SU-DHL-6 (cell line): ENCODE measurements around the gene TMC1.
"Not testable (repeated sequence)": the region's sequence is repeated elsewhere in the genome, so short reads cannot be mapped to it uniquely, and the experiment has no call there.

Source experiments
- H2AFZ ChIP-seq: fragments of 200-600 bp; sonication (generic); 2 replicates; pipeline ENCODE4 v1.6.1; 2014; ENCODE audit warnings: low read depth, mild to moderate bottlenecking, moderate library complexity, mixed read lengths, antibody characterized with exemption, low read length; ENCODE audit not compliant: severe bottlenecking
- H3F3A ChIP-seq: fragments of 200-600 bp; shearing (Covaris generic); 2 replicates; pipeline ENCODE4 v1.6.0; 2016; ENCODE audit warnings: antibody characterized with exemption, mild to moderate bottlenecking; ENCODE audit not compliant: insufficient read depth
- H3K27ac ChIP-seq: fragments of 200-600 bp; sonication (generic); 2 replicates; pipeline ENCODE4 v1.5.1; 2016; ENCODE audit warnings: low read depth, mild to moderate bottlenecking, low read length, moderate library complexity, mixed read lengths
- H3K27me3 ChIP-seq: fragments of 200-600 bp; sonication (generic), shearing (Covaris generic); 2 replicates; pipeline ENCODE4 v1.6.0; 2014; ENCODE audit warnings: mild to moderate bottlenecking, low read length
- H3K36me3 ChIP-seq: fragments of 200-600 bp; sonication (generic); 2 replicates; pipeline ENCODE4 v1.6.1; 2014; ENCODE audit warnings: mild to moderate bottlenecking, low read length, mixed read lengths
- H3K4me2 ChIP-seq: fragments of 300-600, 200-600 bp; shearing (Covaris generic), sonication (generic); 2 replicates; pipeline ENCODE4 v1.6.0; 2014; ENCODE audit warnings: low read length, low read depth, mild to moderate bottlenecking; ENCODE audit not compliant: poor library complexity, severe bottlenecking
- H3K4me3 ChIP-seq: fragments of 200-600 bp; sonication (generic); 2 replicates; pipeline ENCODE4 v1.5.1; 2014; ENCODE audit warnings: antibody characterized with exemption, low read length, mild to moderate bottlenecking, mixed read lengths; ENCODE audit not compliant: insufficient read depth, poor library complexity, severe bottlenecking
- H3K79me2 ChIP-seq: fragments of 200-600 bp; sonication (generic); 2 replicates; pipeline ENCODE4 v1.6.1; 2014; ENCODE audit warnings: mild to moderate bottlenecking, low read length, moderate library complexity; ENCODE audit not compliant: insufficient read depth
- H3K9ac ChIP-seq: fragments of 200-600 bp; sonication (generic); 2 replicates; pipeline ENCODE4 v1.7.0; 2014; ENCODE audit warnings: mild to moderate bottlenecking, low read length
- H3K9me2 ChIP-seq: fragments of 200-600 bp; sonication (generic); replicated peaks from 2 replicates; pipeline ENCODE4 v1.6.1; 2014; ENCODE audit warnings: low read length; ENCODE audit not compliant: insufficient read depth
- H3K9me3 ChIP-seq: fragments of 200-600 bp; sonication (generic); 2 replicates; pipeline ENCODE4 v1.6.1; 2014; ENCODE audit warnings: low read length, mixed read lengths; ENCODE audit not compliant: insufficient read depth
- H4K20me1 ChIP-seq: fragments of 200-600 bp; sonication (generic); 2 replicates; pipeline ENCODE4 v1.6.1; 2014; ENCODE audit warnings: low read depth, mild to moderate bottlenecking, antibody characterized with exemption, low read length, moderate library complexity, mixed read lengths
- EZH2phosphoT487 ChIP-seq: fragments of 200-600 bp; sonication (generic), shearing (Covaris generic); conservative IDR thresholded peaks from 2 replicates; pipeline ENCODE4 v1.6.1; 2018; ENCODE audit warnings: mild to moderate bottlenecking, antibody characterized with exemption, low read length, moderate library complexity, mixed read lengths
- TF ChIP-seq, protein P1 (sequence below): fragments of 200-600 bp; sonication (generic); IDR thresholded peaks from one replicate; pipeline ENCODE4 v1.5.1; 2017; ENCODE audit warnings: antibody characterized with exemption, mild to moderate bottlenecking, low read length, moderate library complexity; ENCODE audit not compliant: insufficient read depth, poor library complexity, severe bottlenecking

Gene TMC1

DNA sequence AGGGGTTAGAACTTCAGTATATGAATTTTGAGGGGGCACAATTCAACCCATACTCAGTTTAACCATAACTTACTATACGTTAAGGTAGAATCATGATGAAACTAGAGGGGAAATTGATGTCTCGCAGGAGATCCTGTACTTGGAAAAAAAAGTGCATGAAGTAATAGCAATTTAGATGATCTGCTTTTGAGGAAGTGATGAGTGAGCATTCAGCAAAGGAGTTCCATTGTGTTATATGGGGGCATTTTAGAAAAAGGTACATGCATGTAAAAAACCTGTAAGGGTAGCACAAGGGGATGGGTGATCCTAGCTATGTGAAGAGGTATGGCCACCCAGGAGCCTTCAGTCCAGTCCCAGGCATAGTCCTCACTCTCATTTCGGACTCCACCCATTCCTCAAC lies 14.8 kb upstream of the TMC1 start:
- no peaks in the 10 kb centered on the region for H3K79me2 ChIP-seq
- H4K20me1 ChIP-seq: no peaks in the 10 kb centered on the region
- H3K36me3 ChIP-seq: no peaks in the 10 kb centered on the region
- no peak overlapping the region for H3K4me2 ChIP-seq
- H3K9me3 ChIP-seq: no peaks in the 10 kb centered on the region
- H3K27me3 ChIP-seq: no peaks in the 10 kb centered on the region
- no peak overlapping the region for H3K9ac ChIP-seq
- no peak for TF ChIP-seq EZH2phosphoT487
- TF ChIP-seq, protein P1, sequence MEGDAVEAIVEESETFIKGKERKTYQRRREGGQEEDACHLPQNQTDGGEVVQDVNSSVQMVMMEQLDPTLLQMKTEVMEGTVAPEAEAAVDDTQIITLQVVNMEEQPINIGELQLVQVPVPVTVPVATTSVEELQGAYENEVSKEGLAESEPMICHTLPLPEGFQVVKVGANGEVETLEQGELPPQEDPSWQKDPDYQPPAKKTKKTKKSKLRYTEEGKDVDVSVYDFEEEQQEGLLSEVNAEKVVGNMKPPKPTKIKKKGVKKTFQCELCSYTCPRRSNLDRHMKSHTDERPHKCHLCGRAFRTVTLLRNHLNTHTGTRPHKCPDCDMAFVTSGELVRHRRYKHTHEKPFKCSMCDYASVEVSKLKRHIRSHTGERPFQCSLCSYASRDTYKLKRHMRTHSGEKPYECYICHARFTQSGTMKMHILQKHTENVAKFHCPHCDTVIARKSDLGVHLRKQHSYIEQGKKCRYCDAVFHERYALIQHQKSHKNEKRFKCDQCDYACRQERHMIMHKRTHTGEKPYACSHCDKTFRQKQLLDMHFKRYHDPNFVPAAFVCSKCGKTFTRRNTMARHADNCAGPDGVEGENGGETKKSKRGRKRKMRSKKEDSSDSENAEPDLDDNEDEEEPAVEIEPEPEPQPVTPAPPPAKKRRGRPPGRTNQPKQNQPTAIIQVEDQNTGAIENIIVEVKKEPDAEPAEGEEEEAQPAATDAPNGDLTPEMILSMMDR: no peak
- H3K4me3 ChIP-seq: no peak overlapping the region
- no peak overlapping the region for H3K27ac ChIP-seq
- no peaks in the 10 kb centered on the region for H3F3A ChIP-seq
- no peaks in the 10 kb centered on the region for H3K9me2 ChIP-seq
- H2AFZ ChIP-seq: no peak overlapping the region

DNA sequence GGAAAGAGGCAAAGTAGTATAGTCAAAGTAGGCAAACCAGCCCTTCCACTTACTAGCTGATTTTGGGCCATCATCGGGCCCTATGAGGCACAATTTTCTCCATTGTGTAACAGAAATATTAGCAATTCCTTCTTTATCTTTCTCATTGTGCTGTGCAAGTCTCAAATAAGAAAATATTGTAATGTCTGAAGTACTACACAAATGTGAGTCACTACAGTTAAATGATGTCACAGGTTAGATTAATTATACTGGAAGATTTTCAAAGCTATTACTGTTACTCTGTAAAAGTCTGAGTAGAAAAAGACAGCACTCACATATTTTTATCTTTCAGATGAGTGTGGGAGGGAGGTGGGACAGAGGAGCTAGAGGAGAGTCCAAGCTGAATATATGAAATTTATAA lies 12.4 kb upstream of the TMC1 start:
- Histone ChIP-seq H3K79me2 (no peaks in the 10 kb centered on the region), H3F3A (no peaks in the 10 kb centered on the region), H3K27me3 (no peaks in the 10 kb centered on the region), H2AFZ (no peak overlapping the region), H3K27ac (no peak overlapping the region), H3K9me3 (no peaks in the 10 kb centered on the region), H3K36me3 (no peaks in the 10 kb centered on the region), H3K4me2 (no peak overlapping the region), H3K4me3 (no peak overlapping the region), H4K20me1 (no peaks in the 10 kb centered on the region), H3K9me2 (no peaks in the 10 kb centered on the region), H3K9ac (no peak overlapping the region)
- no peak for TF ChIP-seq EZH2phosphoT487
- TF ChIP-seq, protein P1: no peak

DNA sequence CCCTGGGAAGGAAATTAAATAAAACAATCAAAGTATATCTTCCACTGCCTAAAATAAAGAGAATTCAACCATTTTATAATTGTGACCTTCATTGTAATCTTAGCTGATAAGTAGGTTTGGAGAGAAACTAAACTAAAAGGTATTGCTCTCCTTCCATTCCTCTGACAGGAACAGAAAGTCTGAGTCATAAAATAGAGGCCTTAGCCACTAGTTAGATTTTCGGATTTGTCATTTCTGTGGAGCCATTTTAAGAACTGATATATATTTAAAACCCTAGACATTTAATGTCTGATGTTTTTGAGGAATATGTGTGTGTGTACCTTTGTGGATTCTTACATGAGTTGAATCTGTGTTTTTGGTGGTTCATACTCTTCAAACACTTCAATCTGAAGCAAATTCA lies 11.8 kb upstream of the TMC1 start:
- TF ChIP-seq, protein P1: no peak
- no peak for TF ChIP-seq EZH2phosphoT487
- Histone ChIP-seq H4K20me1 (no peaks in the 10 kb centered on the region), H3K27ac (no peak overlapping the region), H3K79me2 (no peaks in the 10 kb centered on the region), H3K27me3 (no peaks in the 10 kb centered on the region), H3K4me2 (no peak overlapping the region), H3K4me3 (no peak overlapping the region), H3K9me2 (no peaks in the 10 kb centered on the region), H3F3A (no peaks in the 10 kb centered on the region), H3K9me3 (no peaks in the 10 kb centered on the region), H2AFZ (no peak overlapping the region), H3K9ac (no peak overlapping the region), H3K36me3 (no peaks in the 10 kb centered on the region)

DNA sequence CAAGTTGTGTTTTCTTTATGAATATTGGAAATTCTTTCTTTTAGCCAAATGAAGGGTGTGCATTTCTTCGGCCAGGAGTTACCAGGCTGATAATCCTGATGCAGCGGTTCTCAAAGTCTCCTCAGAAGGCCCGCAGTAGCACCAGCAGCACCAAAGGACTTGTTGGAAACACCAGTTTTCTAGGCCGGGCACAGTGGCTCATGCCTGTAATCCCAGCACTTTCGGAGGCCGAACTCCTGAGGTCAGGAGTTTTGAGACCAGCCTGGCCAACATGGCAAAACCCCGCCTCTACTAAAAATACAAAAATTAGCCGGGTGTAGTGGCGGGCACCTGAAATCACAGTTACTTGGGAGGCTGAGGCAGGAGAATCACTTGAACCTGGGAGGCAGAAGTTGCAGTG lies 397 bp upstream of the TMC1 start:
- not testable (repeated sequence) for H3K27ac ChIP-seq, H3K9me3 ChIP-seq, H3K9ac ChIP-seq, H2AFZ ChIP-seq, H4K20me1 ChIP-seq, H3K4me3 ChIP-seq, H3K9me2 ChIP-seq, H3K79me2 ChIP-seq, H3F3A ChIP-seq, H3K4me2 ChIP-seq, H3K27me3 ChIP-seq, H3K36me3 ChIP-seq
